HEK293 (cell line): ENCODE measurements around the gene GRAMD4.

Experiments
- CTCF ChIA-PET: fragments of 350-600 bp; formaldehyde crosslinking; extraction: SDS; loops from one replicate; lab custom pipeline; 2021; ENCODE audit warnings: antibody characterized with exemption; lab: Yijun Ruan, JAX
- POLR2A ChIA-PET: fragments of 300-600 bp; formaldehyde crosslinking; extraction: SDS; loops from one replicate; lab custom pipeline; 2020; ENCODE audit warnings: antibody characterized with exemption, inconsistent platforms; lab: Yijun Ruan, JAX
- H3K27ac ChIP-seq: fragments of 200-500 bp; sonication (Bioruptor generic); 2 replicates; pipeline ENCODE4 v1.5.1; 2014; ENCODE audit warnings: low read depth, low read length, control low read depth, inconsistent platforms; ENCODE audit errors: extremely low read depth
- H3K36me3 ChIP-seq, 2 experiments: fragments of 200-500 bp in 1 of 2; sonication (Bioruptor generic) in 1 of 2; 1 replicate in 1 of 2; 2 replicates in 1 of 2; pipeline ENCODE4 v1.5.1; 2014 to 2017; ENCODE audit warnings: inconsistent platforms in 2 of 2, low read length in 2 of 2; ENCODE audit not compliant: control insufficient read depth in 2 of 2, insufficient read depth in 1 of 2
- H3K4me1 ChIP-seq: fragments of 200-500 bp; sonication (Bioruptor generic); 2 replicates; pipeline ENCODE4 v1.5.1; 2014; ENCODE audit warnings: mild to moderate bottlenecking, low read length, inconsistent platforms; ENCODE audit not compliant: control insufficient read depth, insufficient read depth
- H3K4me3 ChIP-seq: 2 replicates; pipeline ENCODE4 v1.5.1; 2011; ENCODE audit warnings: low read depth, mild to moderate bottlenecking, control low read depth, low read length, moderate library complexity
- H3K9me3 ChIP-seq: fragments of 200-500 bp; sonication (Bioruptor generic); 2 replicates; pipeline ENCODE4 v1.5.1; 2014; ENCODE audit warnings: low read depth, low read length, inconsistent platforms; ENCODE audit not compliant: control insufficient read depth, insufficient read depth
- FEZF1 ChIP-seq: fragments of 450-650 bp; formaldehyde crosslinking; IDR thresholded peaks from 2 replicates; pipeline ENCODE4 v1.5.1; 2016; ENCODE audit warnings: missing biosample characterization, missing genetic modification characterization
- HOXA7 ChIP-seq: sonication (generic); formaldehyde crosslinking; IDR thresholded peaks from 2 replicates; pipeline ENCODE4 v1.8.1; 2022; ENCODE audit warnings: missing genetic modification reagents, borderline replicate concordance
- HOXC10 ChIP-seq: sonication (generic); formaldehyde crosslinking; IDR thresholded peaks from 2 replicates; pipeline ENCODE4 v1.8.1; 2023; ENCODE audit warnings: mild to moderate bottlenecking, missing genetic modification reagents
- REST ChIP-seq: fragments of 450-650 bp; formaldehyde crosslinking; IDR thresholded peaks from 2 replicates; pipeline ENCODE4 v1.5.1; 2016; ENCODE audit warnings: missing biosample characterization, missing genetic modification characterization
- ZBTB10 ChIP-seq: fragments of 450-650 bp; formaldehyde crosslinking; IDR thresholded peaks from 2 replicates; pipeline ENCODE4 v1.5.1; 2016; ENCODE audit warnings: missing biosample characterization, missing genetic modification characterization
- ZNF133 ChIP-seq: fragments of 450-650 bp; formaldehyde crosslinking; IDR thresholded peaks from 2 replicates; pipeline ENCODE4 v1.5.1; 2016; ENCODE audit warnings: missing biosample characterization, missing genetic modification characterization
- ZNF155 ChIP-seq: fragments of 450-650 bp; formaldehyde crosslinking; IDR thresholded peaks from 2 replicates; pipeline ENCODE4 v1.5.1; 2016; ENCODE audit warnings: missing biosample characterization, missing genetic modification characterization
- ZNF211 ChIP-seq: fragments of 450-650 bp; formaldehyde crosslinking; IDR thresholded peaks from 2 replicates; pipeline ENCODE4 v1.5.1; 2016; ENCODE audit warnings: low read depth, missing biosample characterization, missing genetic modification characterization
- ZNF221 ChIP-seq: fragments of 450-650 bp; formaldehyde crosslinking; IDR thresholded peaks from 2 replicates; pipeline ENCODE4 v1.5.1; 2017; ENCODE audit warnings: missing biosample characterization, missing genetic modification characterization, borderline replicate concordance
- ZNF302 ChIP-seq: fragments of 450-650 bp; formaldehyde crosslinking; IDR thresholded peaks from 2 replicates; pipeline ENCODE4 v1.5.1; 2016; ENCODE audit warnings: missing biosample characterization, missing genetic modification characterization, low read depth
- ZNF366 ChIP-seq: fragments of 450-650 bp; formaldehyde crosslinking; conservative IDR thresholded peaks from 2 replicates; pipeline ENCODE4 v1.5.1; 2016; ENCODE audit warnings: missing biosample characterization, missing genetic modification characterization
- ZNF48 ChIP-seq: fragments of 450-650 bp; formaldehyde crosslinking; IDR thresholded peaks from 2 replicates; pipeline ENCODE4 v1.5.1; 2016; ENCODE audit warnings: missing biosample characterization, missing genetic modification characterization
- ZNF639 ChIP-seq: fragments of 450-650 bp; formaldehyde crosslinking; IDR thresholded peaks from 2 replicates; pipeline ENCODE4 v1.5.1; 2016; ENCODE audit warnings: missing biosample characterization, missing genetic modification characterization

GRAMD4 gene

GRCh38 chr22:46598737-46599424 lies 21.3 kb upstream of the GRAMD4 start (continued):
- TF ChIP-seq ZBTB10 (no peak), ZNF302 (tag by site-specific recombination) (no peak), ZNF211 (tag by site-specific recombination) (no peak)

GRCh38 chr22:46600273-46600796 lies 19.9 kb upstream of the GRAMD4 start:
- Histone ChIP-seq H3K36me3 (no peaks in the 10 kb centered on the region), H3K27ac (no peak overlapping the region), H3K9me3 (no peaks in the 10 kb centered on the region), H3K4me3 (no peak overlapping the region), H3K4me1 (no peaks in the 10 kb centered on the region)
- ChIA-PET POLR2A (interaction anchor here (0.6 kb wide), 1 partner anchor 778 kb away, joined by 4 read pairs; no protein-coding TSS in a partner anchor), CTCF (interaction anchor here (0.7 kb wide), 1 partner anchor 37 kb away, joined by 3 read pairs; no protein-coding TSS in a partner anchor)
- TF ChIP-seq ZNF366 (tag by site-specific recombination) (no peak), ZNF133 (no peak), HOXA7 (CRISPR knock-in tag) (no peak)

- CTCF ChIA-PET, result interaction anchor here (0.6 kb wide), 1 partner anchor 38 kb away, joined by 3 read pairs; no protein-coding TSS in a partner anchor
- Histone ChIP-seq H3K36me3 (no peaks in the 10 kb centered on the region), H3K4me1 (no peaks in the 10 kb centered on the region), H3K4me3 (no peak overlapping the region), H3K27ac (no peak overlapping the region), H3K9me3 (no peaks in the 10 kb centered on the region)
- TF ChIP-seq HOXC10 (CRISPR knock-in tag), result no peak
- TF ChIP-seq ZNF155 (tag by site-specific recombination), result no peak
- no peak for TF ChIP-seq ZNF639 (tag by site-specific recombination)
- TF ChIP-seq REST (tag by site-specific recombination), result no peak
- no peak for TF ChIP-seq ZNF221 (tag by site-specific recombination)
- no peak for TF ChIP-seq FEZF1 (tag by site-specific recombination)
- no peak for TF ChIP-seq ZNF48 (tag by site-specific recombination)
- POLR2A ChIA-PET, result no interaction called here
These were observed 18.2 kb upstream of the GRAMD4 start for GRCh38 chr22:46602025-46602424.
